Natural killer cell (primary cell): ENCODE results near the gene BOK. TPM values are rescaled to one million over a fixed set of nuclear protein-coding genes. Genes with fewer than 3 reads are reported as not detected.

Source experiments
- ATAC-seq, 3 donors: fragments of 150-1000 bp in 2 of 3; fragments of 200-7000 bp in 1 of 3; cut with Tn5 transposase; 1 replicate in 1 of 3; 2 replicates in 2 of 3; pipeline ENCODE4 v1.10.0; 2021; ENCODE audit warnings: mild to moderate bottlenecking in 2 of 3, moderate library complexity in 2 of 3
- DNase-seq, 2 donors: peaks; one replicate each; pipeline versions ENCODE4 v3.0.0 to v3.0.0-alpha.2; 2013 to 2021; ENCODE audit warnings: mixed read lengths in 1 of 2
- H3K27ac ChIP-seq: one replicate; pipeline ENCODE4 v1.5.1; 2013; ENCODE audit warnings: mild to moderate bottlenecking, low read length
- H3K27me3 ChIP-seq: one replicate; pipeline ENCODE4 v1.6.1; 2013; ENCODE audit warnings: low read length; ENCODE audit not compliant: control insufficient read depth, insufficient read depth
- H3K36me3 ChIP-seq: one replicate; pipeline ENCODE4 v1.6.1; 2013; ENCODE audit warnings: low read length; ENCODE audit not compliant: control insufficient read depth, insufficient read depth
- H3K4me1 ChIP-seq: one replicate; pipeline ENCODE4 v1.6.1; 2013; ENCODE audit warnings: low read length; ENCODE audit not compliant: control insufficient read depth, insufficient read depth
- H3K4me3 ChIP-seq: one replicate; pipeline ENCODE4 v1.5.1; 2013; ENCODE audit warnings: low read length
- H3K9me3 ChIP-seq: one replicate; pipeline ENCODE4 v1.6.1; 2013; ENCODE audit warnings: low read length; ENCODE audit not compliant: control insufficient read depth, insufficient read depth
- H3K27ac Mint-ChIP-seq, 2 donors: one replicate each; pipeline ENCODE4 v1.8.0; 2022; ENCODE audit warnings: mild to moderate bottlenecking in 2 of 2, mixed read lengths in 2 of 2, moderate library complexity in 1 of 2
- H3K27me3 Mint-ChIP-seq, 2 donors: one replicate each; pipeline ENCODE4 v1.8.0; 2022; ENCODE audit warnings: low read depth in 2 of 2, mixed read lengths in 2 of 2
- H3K36me3 Mint-ChIP-seq: one replicate; pipeline ENCODE4 v1.8.0; 2022; ENCODE audit warnings: mixed read lengths
- H3K4me1 Mint-ChIP-seq, 2 donors: one replicate each; pipeline ENCODE4 v1.8.0; 2022; ENCODE audit warnings: mixed read lengths in 2 of 2
- H3K4me3 Mint-ChIP-seq: one replicate; pipeline ENCODE4 v1.8.0; 2022; ENCODE audit warnings: mild to moderate bottlenecking, moderate library complexity, mixed read lengths
- H3K9me3 Mint-ChIP-seq, 2 donors: one replicate each; pipeline ENCODE4 v1.8.0; 2022; ENCODE audit warnings: mixed read lengths in 2 of 2
- CTCF ChIP-seq: fragments of 200-600 bp; IDR thresholded peaks from one replicate; pipeline ENCODE4 v1.8.0; 2022; ENCODE audit warnings: antibody characterized with exemption
- WGBS: methylation state at CpG from one replicate; pipeline ENCODE4 v1.1.7; 2013; ENCODE audit warnings: missing lambda C conversion rate; ENCODE audit not compliant: insufficient coverage; 5-methylcytosine and 5-hydroxymethylcytosine counted together
- intact Hi-C: fragments of 100-400 bp; cut with micrococcal nuclease; formaldehyde crosslinking; loops from one replicate; pipeline ENCODE4 v1.14.2; 2022
- total RNA-seq, 4 donors: library from RNA; stranded (reverse); fragments of 120-200 nt in 1 of 4; gene quantifications; one replicate each; pipeline versions ENCODE4 v1.2.3 to v1.2.4, GENCODE V29; 2013 to 2022

BOK gene
- total RNA-seq, 3 donors from 2014 or later (not counting 1 experiment from before 2014, with no cell fraction given), result 11.0 to 23.7 (median 19.6) TPM

- Histone ChIP-seq H3K4me3 (no peak overlapping the region), H3K36me3 (no peaks in the 10 kb centered on the region), H3K27me3 (no peaks in the 10 kb centered on the region), H3K27ac (no peak overlapping the region), H3K4me1 (peaks cover 13% of the 10 kb centered on the region), H3K9me3 (no peaks in the 10 kb centered on the region)
- H3K4me1 Mint-ChIP-seq, result peaks cover 15 to 28% of the 10 kb centered on the region in 2 donors
- ATAC-seq (no peak), DNase-seq (no peak)
- 95% methylated on average over 11 of the region's 11 CpGs for WGBS
- H3K4me3 Mint-ChIP-seq, result no peak overlapping the region
- TF ChIP-seq CTCF, result no peak
- intact Hi-C loops, result no loop called here
- H3K27me3 Mint-ChIP-seq, result no peaks in the 10 kb centered on the region
- H3K36me3 Mint-ChIP-seq, result no peaks in the 10 kb centered on the region
- H3K27ac Mint-ChIP-seq, result no peak overlapping the region
- no peaks in the 10 kb centered on the region for H3K9me3 Mint-ChIP-seq
Observed at GRCh38 chr2:241618829-241619228, 60.3 kb downstream of the BOK start.

- peaks cover 15 to 28% of the 10 kb centered on the region in 2 donors for H3K4me1 Mint-ChIP-seq
- H3K36me3 Mint-ChIP-seq, result no peaks in the 10 kb centered on the region
- intact Hi-C loops, result no loop called here
- no peaks in the 10 kb centered on the region for H3K27me3 Mint-ChIP-seq
- ATAC-seq (no peak), DNase-seq (no peak)
- H3K27ac Mint-ChIP-seq, result no peak overlapping the region
- 87% methylated on average over 20 of the region's 20 CpGs for WGBS
- Histone ChIP-seq H3K27me3 (no peaks in the 10 kb centered on the region), H3K4me1 (peaks cover 13% of the 10 kb centered on the region), H3K4me3 (no peak overlapping the region), H3K9me3 (no peaks in the 10 kb centered on the region), H3K36me3 (no peaks in the 10 kb centered on the region), H3K27ac (no peak overlapping the region)
- no peaks in the 10 kb centered on the region for H3K9me3 Mint-ChIP-seq
- no peak for TF ChIP-seq CTCF
- no peak overlapping the region for H3K4me3 Mint-ChIP-seq
Observed at GRCh38 chr2:241619597-241620418, 61.3 kb downstream of the BOK start.

GRCh38 chr2:241620419-241620769, 61.8 kb downstream of the BOK start:
- ATAC-seq, result no peak
- 78% methylated on average over 6 of the region's 6 CpGs for WGBS
- H3K27ac Mint-ChIP-seq, result no peak overlapping the region
- Histone ChIP-seq H3K9me3 (no peaks in the 10 kb centered on the region), H3K4me1 (peaks cover 13% of the 10 kb centered on the region), H3K27ac (no peak overlapping the region), H3K4me3 (no peak overlapping the region), H3K36me3 (no peaks in the 10 kb centered on the region), H3K27me3 (no peaks in the 10 kb centered on the region)
- no peak for TF ChIP-seq CTCF
- peaks cover 15 to 28% of the 10 kb centered on the region in 2 donors for H3K4me1 Mint-ChIP-seq
- no peaks in the 10 kb centered on the region for H3K9me3 Mint-ChIP-seq
- intact Hi-C loops, result no loop called here
- H3K4me3 Mint-ChIP-seq, result no peak overlapping the region
- H3K27me3 Mint-ChIP-seq, result no peaks in the 10 kb centered on the region
- no peak for DNase-seq
- no peaks in the 10 kb centered on the region for H3K36me3 Mint-ChIP-seq

Other genes starting within 250 kb of the BOK start
- 100 to 1,000 TPM; 170 to 200 (median 177) TPM for gene HDLBP, start 243.1 kb upstream of the BOK start, total RNA-seq
- 100 to 1,000 TPM; 275 to 315 (median 275) TPM for gene SEPTIN2, start 242.8 kb upstream of the BOK start, total RNA-seq
- gene FARP2, start 202.5 kb upstream of the BOK start, total RNA-seq, result 10 to 100 TPM; 26.8 to 40.6 (median 31.6) TPM
- 100 to 1,000 TPM; 110 to 140 (median 135) TPM for gene STK25, start 50.2 kb upstream of the BOK start, total RNA-seq
- gene THAP4, start 78.4 kb downstream of the BOK start, total RNA-seq, result 10 to 100 TPM; 19.8 to 29.2 (median 27.8) TPM
- gene ATG4B, start 78.9 kb downstream of the BOK start, total RNA-seq, result 100 to 1,000 TPM; 106 to 171 (median 139) TPM
- gene DTYMK, start 128.1 kb downstream of the BOK start, total RNA-seq, result 10 to 100 TPM; 15.4 to 17.5 (median 15.6) TPM
- gene ING5, start 143.3 kb downstream of the BOK start, total RNA-seq, result 10 to 100 TPM; 25.6 to 40.9 (median 34.7) TPM
- gene D2HGDH, start 175.9 kb downstream of the BOK start, total RNA-seq, result 10 to 100 TPM; 28.9 to 45.5 (median 43.4) TPM
- under 1 TPM in 1 of 3 donors, not detected in 2; 0.88 TPM for gene GAL3ST2, start 218.1 kb downstream of the BOK start, total RNA-seq